HG03135 (cell line): ENCODE results near the gene SLC6A7.
"Not testable (repeated sequence)": the region's sequence is repeated elsewhere in the genome, so short reads cannot be mapped to it uniquely, and the experiment has no call there.

Source experiments
- ATAC-seq: cut with Tn5 transposase; IDR thresholded peaks from one replicate; pipeline ENCODE4 v1.9.1; 2021; ENCODE audit warnings: mild to moderate bottlenecking, moderate library complexity; ENCODE audit not compliant: unreplicated experiment

The SLC6A7 gene

GRCh38 chr5:150239099-150239793, 49.4 kb downstream of the SLC6A7 start:
- no peak for ATAC-seq

- no peak for ATAC-seq
Observed at GRCh38 chr5:150239794-150240122, 49.9 kb downstream of the SLC6A7 start.

GRCh38 chr5:150241298-150242160, 51.7 kb downstream of the SLC6A7 start:
- no peak for ATAC-seq

GRCh38 chr5:150242251-150242894, 52.5 kb downstream of the SLC6A7 start:
- no peak for ATAC-seq

GRCh38 chr5:150243590-150243989, 53.7 kb downstream of the SLC6A7 start:
- ATAC-seq = no peak

GRCh38 chr5:150244209-150244608, 54.3 kb downstream of the SLC6A7 start:
- ATAC-seq = no peak

GRCh38 chr5:150245111-150245789, 55.4 kb downstream of the SLC6A7 start:
- ATAC-seq = no peak

GRCh38 chr5:150245808-150246207, 55.9 kb downstream of the SLC6A7 start:
- no peak for ATAC-seq

GRCh38 chr5:150246429-150246828, 56.6 kb downstream of the SLC6A7 start:
- ATAC-seq = no peak

- ATAC-seq = no peak
Observed at GRCh38 chr5:150246835-150247234, 57.0 kb downstream of the SLC6A7 start.

GRCh38 chr5:150247726-150248125, 57.9 kb downstream of the SLC6A7 start:
- no peak for ATAC-seq

GRCh38 chr5:150248493-150248892, 58.6 kb downstream of the SLC6A7 start:
- not testable (repeated sequence) for ATAC-seq

- ATAC-seq = no peak
Observed at GRCh38 chr5:150248946-150249345, 59.1 kb downstream of the SLC6A7 start.

- ATAC-seq = no peak
Observed at GRCh38 chr5:150249744-150250143, 59.9 kb downstream of the SLC6A7 start.

- ATAC-seq = no peak
Observed at GRCh38 chr5:150251504-150251903, 61.6 kb downstream of the SLC6A7 start.

- no peak for ATAC-seq
Observed at GRCh38 chr5:150252489-150252888, 62.6 kb downstream of the SLC6A7 start.

- ATAC-seq = no peak
Observed at GRCh38 chr5:150253416-150254208, 63.8 kb downstream of the SLC6A7 start.

GRCh38 chr5:150254363-150254762, 64.5 kb downstream of the SLC6A7 start:
- no peak for ATAC-seq

GRCh38 chr5:150254774-150255173, 64.9 kb downstream of the SLC6A7 start:
- ATAC-seq = no peak

GRCh38 chr5:150255659-150256409, 66.0 kb downstream of the SLC6A7 start:
- no peak for ATAC-seq
